ENCODE results near the gene GRIK3. TPM values are rescaled to one million over a fixed set of nuclear protein-coding genes. Genes with fewer than 3 reads are reported as not detected.

The GRIK3 gene
- polyA plus RNA-seq, 2 of the 4 experiments (the other 2 are of a cell fraction): not detected

DNA sequence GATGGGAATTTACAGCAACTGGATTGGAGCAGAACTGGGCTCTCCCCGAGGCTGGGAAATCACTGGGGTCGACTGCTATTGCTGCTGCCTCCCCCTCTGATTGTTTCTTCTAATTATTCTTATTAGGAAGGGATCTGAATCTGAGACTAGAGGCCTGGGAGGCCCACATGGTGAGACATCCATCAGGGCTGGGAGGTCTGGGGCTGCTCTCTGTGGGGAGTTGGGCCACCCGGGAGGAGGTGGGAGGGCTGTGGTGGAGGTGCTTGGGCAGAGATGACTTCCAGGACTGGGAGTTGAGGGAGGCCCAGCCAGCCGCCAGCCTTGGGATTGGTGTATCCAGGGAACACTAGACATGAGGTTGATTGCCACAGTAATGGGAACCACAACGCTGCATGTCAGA is 247.9 kb downstream of the GRIK3 start (continued):
- TF ChIP-seq HMGXB4 (CRISPR knock-in tag; IDR thresholded peaks at IDR 0.05; ENCODE audit: borderline replicate concordance) (no peak), HDAC2 (IDR thresholded peaks at IDR 0.05) (no peak), CTCF (IDR thresholded peaks at IDR 0.05) (no peak), CBX2 (IDR thresholded peaks at IDR 0.05; ENCODE audit: borderline replicate concordance, low read depth) (no peak), POLR2A (IDR thresholded peaks at IDR 0.05; ENCODE audit: low read length) (no peak), NPAS2 (CRISPR knock-in tag; IDR thresholded peaks at IDR 0.05; ENCODE audit: borderline replicate concordance) (no peak), POLR2AphosphoS2 (conservative IDR thresholded peaks at IDR 0.05; ENCODE audit: low read length) (no peak)

- no peak overlapping the region for H3K27ac ChIP-seq
- TF ChIP-seq HOXB5 (CRISPR knock-in tag; IDR thresholded peaks at IDR 0.05) (no peak), TP53 (CRISPR knock-in tag; IDR thresholded peaks at IDR 0.05) (no peak), MYC (IDR thresholded peaks at IDR 0.05; ENCODE audit: borderline replicate concordance, low read length) (no peak), ZSCAN20 (CRISPR knock-in tag; IDR thresholded peaks at IDR 0.05) (no peak), CEBPB (IDR thresholded peaks at IDR 0.05) (no peak), ZNF302 (CRISPR knock-in tag; IDR thresholded peaks at IDR 0.05) (no peak), GATA3 (IDR thresholded peaks at IDR 0.05; ENCODE audit: borderline replicate concordance) (no peak), PBX3 (IDR thresholded peaks at IDR 0.05) (no peak)
- TF ChIP-seq, protein P1, sequence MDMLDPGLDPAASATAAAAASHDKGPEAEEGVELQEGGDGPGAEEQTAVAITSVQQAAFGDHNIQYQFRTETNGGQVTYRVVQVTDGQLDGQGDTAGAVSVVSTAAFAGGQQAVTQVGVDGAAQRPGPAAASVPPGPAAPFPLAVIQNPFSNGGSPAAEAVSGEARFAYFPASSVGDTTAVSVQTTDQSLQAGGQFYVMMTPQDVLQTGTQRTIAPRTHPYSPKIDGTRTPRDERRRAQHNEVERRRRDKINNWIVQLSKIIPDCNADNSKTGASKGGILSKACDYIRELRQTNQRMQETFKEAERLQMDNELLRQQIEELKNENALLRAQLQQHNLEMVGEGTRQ (IDR thresholded peaks at IDR 0.05): no peak
- H3K4me1 ChIP-seq: no peaks in the 10 kb centered on the region
- 69% methylated on average over 9 of the region's 9 CpGs for WGBS (ENCODE audit: missing lambda C conversion rate)
- no peak overlapping the region for H3K4me2 ChIP-seq
- ChIA-PET CTCF (no interaction called here), POLR2A (no interaction called here)
- no peak overlapping the region for H3K4me3 ChIP-seq
- no peak for ATAC-seq
- no peak for FAIRE-seq
- no peak for DNase-seq (ENCODE audit: low read depth in 1 of 2, low spot score in 1 of 2)
- H3K9me3 ChIP-seq: no peaks in the 10 kb centered on the region
Measured at GRCh38 chr1:36784147-36784859, 250.0 kb downstream of the GRIK3 start.

DNA sequence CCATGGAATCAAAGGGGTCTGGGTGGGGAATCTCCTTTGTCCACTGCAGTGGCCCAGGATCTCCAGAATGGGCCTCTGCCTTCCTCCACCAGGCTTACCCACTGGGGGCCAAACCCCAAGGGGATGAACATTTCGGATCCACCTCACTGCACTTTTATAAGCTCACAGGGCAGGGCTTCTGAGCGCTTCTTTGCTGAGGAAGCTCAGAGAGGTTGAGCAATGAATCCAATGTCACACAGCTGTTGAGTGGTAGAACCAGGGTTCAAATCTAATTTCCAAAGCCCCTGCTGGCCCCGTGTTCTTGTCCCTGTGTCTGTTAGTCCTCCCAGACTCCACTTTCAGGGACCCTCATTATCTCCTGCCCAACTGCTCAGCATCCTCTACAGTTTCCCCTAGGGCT is 250.8 kb downstream of the GRIK3 start:
- no peaks in the 10 kb centered on the region for H3K9me3 ChIP-seq
- H3K27ac ChIP-seq: no peak overlapping the region
- ATAC-seq (no peak), FAIRE-seq (no peak), DNase-seq (ENCODE audit: low read depth in 1 of 2, low spot score in 1 of 2) (no peak)
- H3K4me3 ChIP-seq: no peak overlapping the region
- no peak for TF ChIP-seq RARB (CRISPR knock-in tag; IDR thresholded peaks at IDR 0.05)
- no peak for TF ChIP-seq TP53 (CRISPR knock-in tag; IDR thresholded peaks at IDR 0.05)
- TF ChIP-seq EHMT2 (IDR thresholded peaks at IDR 0.05; ENCODE audit: low read depth): no peak
- no peak for TF ChIP-seq HOXA7 (CRISPR knock-in tag; IDR thresholded peaks at IDR 0.05)
- TF ChIP-seq CBX2 (IDR thresholded peaks at IDR 0.05; ENCODE audit: borderline replicate concordance, low read depth): no peak
- no peak for TF ChIP-seq HDAC2 (IDR thresholded peaks at IDR 0.05)
- TF ChIP-seq, protein P2, sequence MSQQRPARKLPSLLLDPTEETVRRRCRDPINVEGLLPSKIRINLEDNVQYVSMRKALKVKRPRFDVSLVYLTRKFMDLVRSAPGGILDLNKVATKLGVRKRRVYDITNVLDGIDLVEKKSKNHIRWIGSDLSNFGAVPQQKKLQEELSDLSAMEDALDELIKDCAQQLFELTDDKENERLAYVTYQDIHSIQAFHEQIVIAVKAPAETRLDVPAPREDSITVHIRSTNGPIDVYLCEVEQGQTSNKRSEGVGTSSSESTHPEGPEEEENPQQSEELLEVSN (IDR thresholded peaks at IDR 0.05; ENCODE audit: borderline replicate concordance, low read depth): no peak
- TF ChIP-seq NPAS2 (CRISPR knock-in tag; IDR thresholded peaks at IDR 0.05; ENCODE audit: borderline replicate concordance): no peak
- no peak for TF ChIP-seq ATOH8 (CRISPR knock-in tag; IDR thresholded peaks at IDR 0.05; ENCODE audit: low read depth)
- TF ChIP-seq CTCF (IDR thresholded peaks at IDR 0.05): no peak
- no peak for TF ChIP-seq GATA3 (IDR thresholded peaks at IDR 0.05; ENCODE audit: borderline replicate concordance)
- H3K4me2 ChIP-seq: no peak overlapping the region
- no peaks in the 10 kb centered on the region for H3K4me1 ChIP-seq
- ChIA-PET CTCF (no interaction called here), POLR2A (no interaction called here)
- 41% methylated on average over 3 of the region's 3 CpGs for WGBS (ENCODE audit: missing lambda C conversion rate)
